ENCODE measurements around the gene DIP2C.
"Not testable (repeated sequence)": the region's sequence is repeated elsewhere in the genome, so short reads cannot be mapped to it uniquely, and the experiment has no call there.

GRCh38 chr10:265074-265440, 424.4 kb downstream of the DIP2C start:
- not testable (repeated sequence) for TF ChIP-seq POLR2A, POLR2AphosphoS5 (IDR thresholded peaks at IDR 0.05)
- TF ChIP-seq, protein P1, sequence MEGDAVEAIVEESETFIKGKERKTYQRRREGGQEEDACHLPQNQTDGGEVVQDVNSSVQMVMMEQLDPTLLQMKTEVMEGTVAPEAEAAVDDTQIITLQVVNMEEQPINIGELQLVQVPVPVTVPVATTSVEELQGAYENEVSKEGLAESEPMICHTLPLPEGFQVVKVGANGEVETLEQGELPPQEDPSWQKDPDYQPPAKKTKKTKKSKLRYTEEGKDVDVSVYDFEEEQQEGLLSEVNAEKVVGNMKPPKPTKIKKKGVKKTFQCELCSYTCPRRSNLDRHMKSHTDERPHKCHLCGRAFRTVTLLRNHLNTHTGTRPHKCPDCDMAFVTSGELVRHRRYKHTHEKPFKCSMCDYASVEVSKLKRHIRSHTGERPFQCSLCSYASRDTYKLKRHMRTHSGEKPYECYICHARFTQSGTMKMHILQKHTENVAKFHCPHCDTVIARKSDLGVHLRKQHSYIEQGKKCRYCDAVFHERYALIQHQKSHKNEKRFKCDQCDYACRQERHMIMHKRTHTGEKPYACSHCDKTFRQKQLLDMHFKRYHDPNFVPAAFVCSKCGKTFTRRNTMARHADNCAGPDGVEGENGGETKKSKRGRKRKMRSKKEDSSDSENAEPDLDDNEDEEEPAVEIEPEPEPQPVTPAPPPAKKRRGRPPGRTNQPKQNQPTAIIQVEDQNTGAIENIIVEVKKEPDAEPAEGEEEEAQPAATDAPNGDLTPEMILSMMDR (IDR thresholded peaks at IDR 0.05): not testable (repeated sequence)
